Measurements from ENCODE around the gene SPON2.

SPON2 gene

DNA sequence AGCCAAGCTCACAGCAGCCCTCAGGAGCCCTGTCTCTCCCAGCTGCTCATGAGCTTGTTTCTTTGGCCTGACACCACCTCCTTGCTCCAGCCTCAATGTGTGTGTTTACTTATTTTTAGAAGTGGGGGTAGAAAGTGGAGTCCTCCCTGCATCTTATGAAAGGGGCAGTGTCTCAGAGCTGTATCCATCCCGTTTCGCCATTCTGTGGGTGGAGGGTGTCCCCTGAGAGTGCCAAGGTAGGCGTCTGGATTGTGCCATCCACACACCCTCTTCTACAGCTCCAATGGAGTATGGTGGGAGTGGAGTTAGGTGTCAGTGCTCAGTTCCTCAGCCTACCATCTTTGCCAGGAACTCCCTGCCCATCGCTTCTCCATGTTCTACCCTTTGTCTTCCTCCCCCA lies 8.3 kb downstream of the SPON2 start:
- H3K4me1 ChIP-seq (ENCODE audit: control insufficient read depth, insufficient read depth, low read length) = peaks cover 21% of the 10 kb centered on the region
- H3K27me3 ChIP-seq (ENCODE audit: control insufficient read depth, insufficient read depth, low read length) = peaks cover 15% of the 10 kb centered on the region
- no peak overlapping the region for H3K4me3 ChIP-seq (ENCODE audit: low read length)
- H3K36me3 ChIP-seq (ENCODE audit: control insufficient read depth, insufficient read depth, low read length) = no peaks in the 10 kb centered on the region
- H3K9ac ChIP-seq (ENCODE audit: low read length) = no peak overlapping the region
- no peaks in the 10 kb centered on the region for H3K9me3 ChIP-seq (ENCODE audit: control insufficient read depth, low read length)

- H3K9me3 ChIP-seq (ENCODE audit: control insufficient read depth, low read length) = no peaks in the 10 kb centered on the region
- H3K9ac ChIP-seq (ENCODE audit: low read length) = no peak overlapping the region
- peaks cover 1% of the 10 kb centered on the region for H3K27me3 ChIP-seq (ENCODE audit: control insufficient read depth, insufficient read depth, low read length)
- no peak overlapping the region for H3K4me3 ChIP-seq (ENCODE audit: low read length)
- H3K4me1 ChIP-seq (ENCODE audit: control insufficient read depth, insufficient read depth, low read length) = peaks cover 7% of the 10 kb centered on the region
- H3K36me3 ChIP-seq (ENCODE audit: control insufficient read depth, insufficient read depth, low read length) = no peaks in the 10 kb centered on the region
Observed at GRCh38 chr4:1160351-1160750, 12.0 kb downstream of the SPON2 start.

DNA sequence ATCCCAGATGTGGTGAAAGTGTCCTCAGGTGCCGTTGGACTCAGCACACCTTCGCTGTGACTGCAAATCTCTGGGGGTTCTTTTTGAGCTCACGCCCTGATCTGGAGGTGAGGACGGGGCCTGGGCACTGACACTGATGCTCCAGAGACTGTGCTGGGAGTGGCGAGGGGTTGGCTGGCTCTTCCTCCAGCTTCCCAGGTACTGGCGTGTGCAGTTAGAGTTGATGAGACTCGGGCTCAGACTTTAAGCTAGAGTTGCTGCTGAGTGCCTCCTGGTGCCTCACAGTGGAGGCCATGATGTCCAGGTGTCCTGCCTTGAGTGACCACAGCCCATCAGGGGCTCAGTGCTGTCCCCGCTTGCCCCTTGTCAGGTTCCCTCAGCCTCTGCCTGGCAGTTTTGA lies 16.3 kb downstream of the SPON2 start:
- Histone ChIP-seq H3K9ac (ENCODE audit: low read length) (no peak overlapping the region), H3K9me3 (ENCODE audit: control insufficient read depth, low read length) (no peaks in the 10 kb centered on the region), H3K4me1 (ENCODE audit: control insufficient read depth, insufficient read depth, low read length) (peaks cover 18% of the 10 kb centered on the region), H3K36me3 (ENCODE audit: control insufficient read depth, insufficient read depth, low read length) (no peaks in the 10 kb centered on the region), H3K27me3 (ENCODE audit: control insufficient read depth, insufficient read depth, low read length) (peaks cover 8% of the 10 kb centered on the region), H3K4me3 (ENCODE audit: low read length) (no peak overlapping the region)

- Histone ChIP-seq H3K9me3 (ENCODE audit: control insufficient read depth, low read length) (no peaks in the 10 kb centered on the region), H3K4me3 (ENCODE audit: low read length) (no peak overlapping the region), H3K27me3 (ENCODE audit: control insufficient read depth, insufficient read depth, low read length) (peaks cover 12% of the 10 kb centered on the region), H3K36me3 (ENCODE audit: control insufficient read depth, insufficient read depth, low read length) (no peaks in the 10 kb centered on the region), H3K9ac (ENCODE audit: low read length) (no peak overlapping the region), H3K4me1 (ENCODE audit: control insufficient read depth, insufficient read depth, low read length) (peaks cover 18% of the 10 kb centered on the region)
Observed at GRCh38 chr4:1155314-1155713, 17.1 kb downstream of the SPON2 start.

GRCh38 chr4:1154523-1155182 lies 17.7 kb downstream of the SPON2 start:
- Histone ChIP-seq H3K9ac (ENCODE audit: low read length) (no peak overlapping the region), H3K27me3 (ENCODE audit: control insufficient read depth, insufficient read depth, low read length) (peaks cover 15% of the 10 kb centered on the region), H3K36me3 (ENCODE audit: control insufficient read depth, insufficient read depth, low read length) (no peaks in the 10 kb centered on the region), H3K9me3 (ENCODE audit: control insufficient read depth, low read length) (no peaks in the 10 kb centered on the region), H3K4me3 (ENCODE audit: low read length) (no peak overlapping the region), H3K4me1 (ENCODE audit: control insufficient read depth, insufficient read depth, low read length) (peaks cover 18% of the 10 kb centered on the region)

DNA sequence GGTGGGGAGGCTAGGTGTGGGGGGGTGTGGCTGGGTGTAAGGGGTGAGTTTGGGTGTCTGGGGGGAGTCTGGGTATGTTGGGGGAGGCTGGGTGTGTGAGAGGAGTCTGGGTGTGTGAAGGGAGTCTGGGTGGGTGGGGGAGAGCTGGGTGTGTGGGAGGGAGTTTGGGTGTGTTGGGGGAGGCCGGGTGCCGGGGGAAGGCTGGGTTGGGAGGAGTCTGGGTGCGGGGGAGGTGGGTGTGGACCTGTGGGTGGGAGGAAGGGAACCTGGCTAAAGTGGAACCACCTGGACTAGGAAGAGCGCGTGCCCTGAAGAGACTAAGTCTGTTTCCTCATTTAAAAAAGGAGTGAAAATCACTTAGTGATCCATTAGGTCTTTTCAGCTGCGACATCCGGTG lies 18.3 kb downstream of the SPON2 start:
- no peak overlapping the region for H3K4me3 ChIP-seq (ENCODE audit: low read length)
- H3K9me3 ChIP-seq (ENCODE audit: control insufficient read depth, low read length) = no peaks in the 10 kb centered on the region
- H3K36me3 ChIP-seq (ENCODE audit: control insufficient read depth, insufficient read depth, low read length) = no peaks in the 10 kb centered on the region
- H3K4me1 ChIP-seq (ENCODE audit: control insufficient read depth, insufficient read depth, low read length) = peaks cover 18% of the 10 kb centered on the region
- no peak overlapping the region for H3K9ac ChIP-seq (ENCODE audit: low read length)
- peaks cover 15% of the 10 kb centered on the region for H3K27me3 ChIP-seq (ENCODE audit: control insufficient read depth, insufficient read depth, low read length)

GRCh38 chr4:1153567-1154090 lies 18.8 kb downstream of the SPON2 start:
- Histone ChIP-seq H3K27me3 (ENCODE audit: control insufficient read depth, insufficient read depth, low read length) (peaks cover 15% of the 10 kb centered on the region), H3K36me3 (ENCODE audit: control insufficient read depth, insufficient read depth, low read length) (no peaks in the 10 kb centered on the region), H3K4me1 (ENCODE audit: control insufficient read depth, insufficient read depth, low read length) (peaks cover 18% of the 10 kb centered on the region), H3K9me3 (ENCODE audit: control insufficient read depth, low read length) (no peaks in the 10 kb centered on the region), H3K4me3 (ENCODE audit: low read length) (no peak overlapping the region), H3K9ac (ENCODE audit: low read length) (no peak overlapping the region)

GRCh38 chr4:1152290-1152689 lies 20.1 kb downstream of the SPON2 start:
- H3K4me3 ChIP-seq (ENCODE audit: low read length) = no peak overlapping the region

DNA sequence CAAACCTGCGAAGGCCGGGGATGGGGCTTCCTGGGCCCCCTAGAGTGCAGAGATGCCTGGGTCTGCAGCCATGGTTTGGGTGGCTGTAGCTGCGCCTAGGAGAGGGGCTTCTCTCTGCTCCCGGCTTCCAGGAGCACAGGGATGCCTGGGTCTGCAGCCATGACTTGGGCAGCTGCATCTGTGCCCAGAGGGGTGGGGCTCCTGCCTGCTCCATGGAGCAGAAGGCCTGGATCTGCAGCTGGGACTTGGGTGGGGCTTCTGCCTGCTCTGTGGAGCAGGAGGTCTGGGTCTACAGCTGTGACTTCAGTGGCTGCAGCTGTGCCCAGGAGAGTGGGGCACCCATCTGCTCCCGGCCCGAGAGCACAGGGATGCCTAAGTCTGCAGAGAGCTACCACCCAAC lies 20.8 kb downstream of the SPON2 start:
- Histone ChIP-seq H3K36me3 (ENCODE audit: control insufficient read depth, insufficient read depth, low read length) (no peaks in the 10 kb centered on the region), H3K4me3 (ENCODE audit: low read length) (no peak overlapping the region), H3K9me3 (ENCODE audit: control insufficient read depth, low read length) (no peaks in the 10 kb centered on the region), H3K9ac (ENCODE audit: low read length) (no peak overlapping the region), H3K27me3 (ENCODE audit: control insufficient read depth, insufficient read depth, low read length) (peaks cover 15% of the 10 kb centered on the region), H3K4me1 (ENCODE audit: control insufficient read depth, insufficient read depth, low read length) (peaks cover 18% of the 10 kb centered on the region)

More at GRCh38 chr4:1152290-1152689, 20.1 kb downstream of the SPON2 start:
- Histone ChIP-seq H3K9me3 (ENCODE audit: control insufficient read depth, low read length) (no peaks in the 10 kb centered on the region), H3K27me3 (ENCODE audit: control insufficient read depth, insufficient read depth, low read length) (peaks cover 15% of the 10 kb centered on the region), H3K36me3 (ENCODE audit: control insufficient read depth, insufficient read depth, low read length) (no peaks in the 10 kb centered on the region), H3K9ac (ENCODE audit: low read length) (no peak overlapping the region), H3K4me1 (ENCODE audit: control insufficient read depth, insufficient read depth, low read length) (peaks cover 18% of the 10 kb centered on the region)

- peaks cover 18% of the 10 kb centered on the region for H3K4me1 ChIP-seq (ENCODE audit: control insufficient read depth, insufficient read depth, low read length)
- no peak overlapping the region for H3K9ac ChIP-seq (ENCODE audit: low read length)
- H3K4me3 ChIP-seq (ENCODE audit: low read length) = no peak overlapping the region
- H3K27me3 ChIP-seq (ENCODE audit: control insufficient read depth, insufficient read depth, low read length) = peaks cover 15% of the 10 kb centered on the region
- H3K9me3 ChIP-seq (ENCODE audit: control insufficient read depth, low read length) = no peaks in the 10 kb centered on the region
- no peaks in the 10 kb centered on the region for H3K36me3 ChIP-seq (ENCODE audit: control insufficient read depth, insufficient read depth, low read length)
Observed at GRCh38 chr4:1150875-1151274, 21.5 kb downstream of the SPON2 start.

DNA sequence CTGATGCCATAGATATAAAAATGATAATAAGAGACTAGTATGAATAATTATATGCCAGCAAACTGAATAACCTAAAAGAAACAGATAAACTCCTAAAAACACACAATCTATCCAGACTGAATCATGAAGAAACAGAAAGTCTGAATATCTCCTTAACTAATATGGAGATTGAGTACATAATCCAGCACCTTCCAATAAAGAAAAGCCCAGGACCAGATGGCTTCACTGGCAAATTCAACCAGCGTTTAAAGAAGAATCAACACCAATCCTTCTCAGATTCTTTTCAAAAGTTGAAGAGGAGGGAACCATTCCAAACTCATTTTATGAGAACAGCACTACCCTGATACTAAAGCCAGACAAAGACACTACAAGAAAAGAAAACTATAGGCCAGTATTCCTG lies 32.5 kb downstream of the SPON2 start:
- no peak overlapping the region for H3K4me3 ChIP-seq (ENCODE audit: low read length)
- peaks cover 3% of the 10 kb centered on the region for H3K27me3 ChIP-seq (ENCODE audit: control insufficient read depth, insufficient read depth, low read length)
- no peak overlapping the region for H3K9ac ChIP-seq (ENCODE audit: low read length)

DNA sequence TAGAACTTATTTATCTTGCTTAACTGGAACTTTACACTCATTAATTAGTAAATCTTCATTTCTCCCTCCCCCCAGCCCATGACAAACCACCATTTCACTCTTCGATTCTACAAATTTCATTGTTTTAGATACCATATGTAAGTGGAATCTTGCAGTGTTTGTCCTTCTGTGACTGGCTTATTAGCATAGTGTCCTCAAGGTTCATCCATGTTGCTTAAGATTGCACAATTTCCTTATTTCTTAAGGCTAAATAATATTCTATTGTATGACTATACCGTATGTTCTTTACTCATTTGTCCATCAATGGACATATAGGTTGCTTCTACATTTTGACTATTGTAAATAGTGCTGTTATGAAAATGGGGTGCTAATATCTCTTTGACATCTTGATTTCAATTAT lies 34.5 kb downstream of the SPON2 start:
- Histone ChIP-seq H3K27me3 (ENCODE audit: control insufficient read depth, insufficient read depth, low read length) (no peaks in the 10 kb centered on the region), H3K4me1 (ENCODE audit: control insufficient read depth, insufficient read depth, low read length) (no peaks in the 10 kb centered on the region), H3K9ac (ENCODE audit: low read length) (no peak overlapping the region), H3K36me3 (ENCODE audit: control insufficient read depth, insufficient read depth, low read length) (no peaks in the 10 kb centered on the region), H3K4me3 (ENCODE audit: low read length) (no peak overlapping the region), H3K9me3 (ENCODE audit: control insufficient read depth, low read length) (no peaks in the 10 kb centered on the region)

More for the DNA sequence above, 32.5 kb downstream of the SPON2 start:
- Histone ChIP-seq H3K9me3 (ENCODE audit: control insufficient read depth, low read length) (no peaks in the 10 kb centered on the region), H3K36me3 (ENCODE audit: control insufficient read depth, insufficient read depth, low read length) (no peaks in the 10 kb centered on the region), H3K4me1 (ENCODE audit: control insufficient read depth, insufficient read depth, low read length) (no peaks in the 10 kb centered on the region)

Measured in mucosa of stomach (tissue), 1 donor.